Measurements from ENCODE around the gene PDIA2.

Gene PDIA2

DNA sequence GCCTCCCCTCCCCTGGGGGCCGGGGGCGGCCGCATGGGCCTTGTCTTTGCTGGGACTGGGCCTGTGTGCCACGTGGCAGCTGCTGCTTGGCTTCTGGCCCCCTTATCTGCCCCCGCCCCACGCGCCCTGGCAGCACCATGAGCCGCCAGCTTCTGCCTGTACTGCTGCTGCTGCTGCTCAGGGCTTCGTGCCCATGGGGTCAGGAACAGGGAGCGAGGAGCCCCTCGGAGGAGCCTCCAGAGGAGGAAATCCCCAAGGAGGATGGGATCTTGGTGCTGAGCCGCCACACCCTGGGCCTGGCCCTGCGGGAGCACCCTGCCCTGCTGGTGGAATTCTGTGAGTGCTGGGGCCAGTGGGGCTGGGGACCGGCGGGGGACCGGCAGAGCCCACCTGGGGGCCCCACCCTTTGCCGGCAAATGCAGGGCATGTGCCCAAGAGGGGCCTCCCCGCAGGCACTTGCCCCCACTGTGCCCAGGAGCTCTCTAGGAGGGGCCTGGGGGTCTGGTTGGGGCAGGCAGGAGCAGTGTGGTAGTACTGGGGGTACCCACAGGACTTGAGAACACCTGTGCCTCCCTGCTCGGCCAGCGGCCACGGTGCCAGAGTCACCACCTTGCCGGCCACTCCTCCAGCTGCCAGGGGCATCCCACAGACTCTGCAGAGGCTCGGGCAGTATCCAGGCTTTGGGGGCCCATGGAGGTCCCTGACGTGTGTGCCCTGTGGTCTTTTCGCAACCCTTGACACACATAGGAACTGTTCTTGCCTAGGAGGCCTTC is at the start of gene PDIA2:
TSS of gene PDIA2 (plus strand) at position 132 of the 773 bp plus-strand sequence. CDS start at position 138, 6 bp downstream.
- TF ChIP-seq, protein P1, sequence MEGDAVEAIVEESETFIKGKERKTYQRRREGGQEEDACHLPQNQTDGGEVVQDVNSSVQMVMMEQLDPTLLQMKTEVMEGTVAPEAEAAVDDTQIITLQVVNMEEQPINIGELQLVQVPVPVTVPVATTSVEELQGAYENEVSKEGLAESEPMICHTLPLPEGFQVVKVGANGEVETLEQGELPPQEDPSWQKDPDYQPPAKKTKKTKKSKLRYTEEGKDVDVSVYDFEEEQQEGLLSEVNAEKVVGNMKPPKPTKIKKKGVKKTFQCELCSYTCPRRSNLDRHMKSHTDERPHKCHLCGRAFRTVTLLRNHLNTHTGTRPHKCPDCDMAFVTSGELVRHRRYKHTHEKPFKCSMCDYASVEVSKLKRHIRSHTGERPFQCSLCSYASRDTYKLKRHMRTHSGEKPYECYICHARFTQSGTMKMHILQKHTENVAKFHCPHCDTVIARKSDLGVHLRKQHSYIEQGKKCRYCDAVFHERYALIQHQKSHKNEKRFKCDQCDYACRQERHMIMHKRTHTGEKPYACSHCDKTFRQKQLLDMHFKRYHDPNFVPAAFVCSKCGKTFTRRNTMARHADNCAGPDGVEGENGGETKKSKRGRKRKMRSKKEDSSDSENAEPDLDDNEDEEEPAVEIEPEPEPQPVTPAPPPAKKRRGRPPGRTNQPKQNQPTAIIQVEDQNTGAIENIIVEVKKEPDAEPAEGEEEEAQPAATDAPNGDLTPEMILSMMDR (IDR thresholded peaks at IDR 0.05; ENCODE audit: low read depth, low read length), result no peak
- no peak within 1 kb of the TSS for H3K27ac ChIP-seq
- H3K4me3 ChIP-seq (ENCODE audit: low read depth, low read length), result no peak within 1 kb of the TSS
- no peak for DNase-seq
- peaks cover 11% of the 10 kb centered on the region for H3K36me3 ChIP-seq
- no peaks in the 10 kb centered on the region for H3K27me3 ChIP-seq (ENCODE audit: insufficient read depth, low read depth, severe bottlenecking)
- no peaks in the 10 kb centered on the region for H3K9me3 ChIP-seq (ENCODE audit: severe bottlenecking)

DNA sequence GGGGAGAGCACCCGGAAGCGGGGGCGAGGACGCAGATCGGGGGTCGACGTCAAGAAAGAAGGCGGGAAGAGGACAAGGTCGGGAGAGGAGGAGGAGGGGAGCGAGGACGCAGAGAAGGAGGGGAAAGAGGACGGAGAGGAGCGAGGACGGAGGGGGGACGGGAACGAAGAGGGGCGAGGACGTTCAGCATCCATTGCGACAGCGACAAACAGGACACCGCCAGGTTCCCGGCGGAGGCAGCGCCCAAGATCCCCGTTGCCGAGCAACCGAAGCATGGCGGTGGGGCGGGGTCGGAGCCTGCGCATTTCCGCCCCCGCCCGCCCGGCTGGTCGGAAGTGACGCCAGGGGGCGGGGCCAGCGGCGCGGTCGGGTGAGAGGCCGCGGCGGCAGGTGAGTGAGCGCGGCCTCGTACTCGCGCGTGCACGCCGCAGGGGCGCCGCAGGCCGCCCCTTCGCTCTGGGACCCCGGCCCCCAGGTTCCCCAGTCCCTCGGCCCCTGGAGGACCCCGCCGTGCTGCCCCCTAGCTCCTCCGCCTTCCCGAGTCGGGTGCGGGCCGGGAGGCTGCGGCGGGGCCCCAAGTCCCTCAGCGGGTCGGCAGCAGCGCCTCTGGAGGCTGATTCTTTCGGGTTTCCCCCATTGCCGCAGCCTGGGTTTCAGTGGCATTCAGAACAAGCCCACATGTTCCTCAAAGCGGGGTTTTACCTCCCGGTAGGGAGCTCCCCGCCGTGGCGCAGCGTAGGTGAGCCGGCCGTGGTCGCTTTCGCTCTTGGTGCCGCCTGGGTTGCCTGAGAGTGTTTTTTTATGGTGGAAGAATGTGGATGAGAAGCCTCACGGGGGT is 48.3 kb upstream of the PDIA2 start, which contains the start of gene FAM234A:
TSS of gene FAM234A (plus strand) at position 354 of the 838 bp plus-strand sequence. CDS start 19,593 bp downstream, outside the sequence.
- no peaks in the 10 kb centered on the region for H3K27me3 ChIP-seq (ENCODE audit: insufficient read depth, low read depth, severe bottlenecking)
- DNase-seq, result peak; percentile 94
- TF ChIP-seq, protein P1 (IDR thresholded peaks at IDR 0.05; ENCODE audit: low read depth, low read length), result peak; percentile 54; the same call in 1 of the 2 replicates
- H3K9me3 ChIP-seq (ENCODE audit: severe bottlenecking), result no peaks in the 10 kb centered on the region
- H3K4me3 ChIP-seq (ENCODE audit: low read depth, low read length), result peak within 1 kb of the TSS; percentile 68
- peak within 1 kb of the TSS; percentile 90 for H3K27ac ChIP-seq
- H3K36me3 ChIP-seq, result no peaks in the 10 kb centered on the region

GRCh38 chr16:239948-240277 is 43.1 kb upstream of the PDIA2 start:
- no peaks in the 10 kb centered on the region for H3K36me3 ChIP-seq
- H3K4me3 ChIP-seq (ENCODE audit: low read depth, low read length), result no peak overlapping the region
- DNase-seq, result no peak
- no peak overlapping the region for H3K27ac ChIP-seq
- TF ChIP-seq, protein P1 (IDR thresholded peaks at IDR 0.05; ENCODE audit: low read depth, low read length), result no peak
- H3K27me3 ChIP-seq (ENCODE audit: insufficient read depth, low read depth, severe bottlenecking), result no peaks in the 10 kb centered on the region
- H3K9me3 ChIP-seq (ENCODE audit: severe bottlenecking), result no peaks in the 10 kb centered on the region

DNA sequence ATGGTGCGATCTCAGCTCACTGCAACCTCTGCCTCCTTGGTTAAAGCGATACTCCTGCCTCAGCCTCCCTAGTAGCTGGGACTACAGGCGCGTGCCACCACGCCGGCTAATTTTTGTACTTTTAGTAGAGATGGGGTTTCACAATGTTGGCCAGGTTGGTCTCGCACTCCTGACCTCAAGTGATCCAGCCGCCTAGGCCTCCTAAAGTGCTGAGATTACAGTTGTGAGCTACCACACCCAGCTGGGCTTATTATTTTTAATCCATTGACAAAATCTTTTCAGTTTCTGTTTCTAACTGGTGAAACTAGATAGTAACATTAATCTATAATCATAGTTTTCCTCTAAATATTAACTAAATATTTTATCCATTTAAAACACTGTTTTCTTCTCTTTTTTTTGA is 42.4 kb upstream of the PDIA2 start:
- H3K27me3 ChIP-seq (ENCODE audit: insufficient read depth, low read depth, severe bottlenecking), result no peaks in the 10 kb centered on the region
- H3K36me3 ChIP-seq, result no peaks in the 10 kb centered on the region
- no peak overlapping the region for H3K4me3 ChIP-seq (ENCODE audit: low read depth, low read length)
- no peaks in the 10 kb centered on the region for H3K9me3 ChIP-seq (ENCODE audit: severe bottlenecking)
- H3K27ac ChIP-seq, result no peak overlapping the region
- TF ChIP-seq, protein P1 (IDR thresholded peaks at IDR 0.05; ENCODE audit: low read depth, low read length), result no peak
- DNase-seq, result no peak

DNA sequence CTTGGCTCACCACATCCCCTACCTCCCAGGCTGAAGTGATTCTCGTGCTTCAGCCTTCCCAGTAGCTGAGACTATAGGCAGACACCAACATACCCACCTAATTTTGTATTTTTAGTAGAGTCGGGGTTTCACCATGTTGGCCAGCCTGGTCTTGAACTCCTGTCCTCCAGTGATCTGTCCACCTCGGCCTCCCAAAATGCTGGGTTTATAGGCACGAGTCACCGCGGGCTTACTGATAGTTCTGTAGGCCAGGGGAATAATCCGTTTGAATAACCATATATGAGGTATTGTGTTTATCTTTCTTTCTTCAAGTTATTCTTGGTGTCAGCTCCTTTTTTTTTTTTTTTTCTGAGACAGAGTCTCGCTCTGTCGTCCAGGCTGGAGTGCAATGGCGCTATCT is 40.7 kb upstream of the PDIA2 start:
- no peak for DNase-seq
- TF ChIP-seq, protein P1 (IDR thresholded peaks at IDR 0.05; ENCODE audit: low read depth, low read length), result no peak

More for the DNA sequence above, 40.7 kb upstream of the PDIA2 start:
- Histone ChIP-seq H3K9me3 (ENCODE audit: severe bottlenecking) (no peaks in the 10 kb centered on the region), H3K27me3 (ENCODE audit: insufficient read depth, low read depth, severe bottlenecking) (no peaks in the 10 kb centered on the region), H3K4me3 (ENCODE audit: low read depth, low read length) (no peak overlapping the region), H3K36me3 (no peaks in the 10 kb centered on the region), H3K27ac (no peak overlapping the region)

Measured in WERI-Rb-1 (cell line).